Body of pancreas (tissue), 4 donors: ENCODE results near the gene C2orf49. TPM values are rescaled to one million over a fixed set of nuclear protein-coding genes. Genes with fewer than 3 reads are reported as not detected.

Source experiments
- ATAC-seq: fragments of 150-250 bp; one replicate; pipeline ENCODE4 v1.9.1; 2016
- DNase-seq, 4 donors: peaks; one replicate each; pipeline ENCODE4 v3.0.0-alpha.2; 2019
- H3K27ac ChIP-seq, 4 donors: fragments of 200-600 bp; sonication (generic); 1 replicate in 3 of 4; 2 replicates in 1 of 4; pipeline versions ENCODE4 v1.5.1 to v1.6.1; 2016 to 2019; ENCODE audit warnings: mild to moderate bottlenecking in 1 of 4, mixed read lengths in 1 of 4, moderate library complexity in 1 of 4
- H3K27me3 ChIP-seq, 2 donors: fragments of 200-600 bp; sonication (generic); one replicate each; pipeline ENCODE4 v1.6.0; 2016; ENCODE audit warnings: mild to moderate bottlenecking in 1 of 2
- H3K36me3 ChIP-seq, 2 donors: fragments of 200-600 bp; sonication (generic); replicated peaks in 1 of 2; 2 replicates each; pipeline ENCODE4 v1.5.1; 2016; ENCODE audit warnings: low read depth in 2 of 2; ENCODE audit not compliant: insufficient read depth in 1 of 2
- H3K4me1 ChIP-seq: fragments of 200-600 bp; sonication (generic); one replicate; pipeline ENCODE4 v1.6.0; 2016
- H3K4me3 ChIP-seq, 2 donors: fragments of 200-600 bp; sonication (generic); 1 replicate in 1 of 2; 2 replicates in 1 of 2; pipeline ENCODE4 v1.5.1; 2016 to 2019
- H3K9me3 ChIP-seq, 3 donors: fragments of 200-600 bp; sonication (generic); 1 replicate in 2 of 3; 2 replicates in 1 of 3; pipeline ENCODE4 v1.5.1; 2016
- CTCF ChIP-seq, 7 experiments: fragments of 450-650 bp in 4 of 7; fragments of 200-600 bp in 3 of 7; sonication (generic) in 3 of 7; IDR thresholded peaks; one replicate each; pipeline ENCODE4 v1.5.1; 2016 to 2019; ENCODE audit warnings: antibody characterized with exemption in 7 of 7
- POLR2A ChIP-seq, 3 donors: fragments of 450-650 bp; IDR thresholded peaks; one replicate each; pipeline ENCODE4 v1.6.1; 2016; ENCODE audit warnings: antibody characterized with exemption in 3 of 3, mild to moderate bottlenecking in 2 of 3
- WGBS, 2 donors: methylation state at CpG; one replicate each; pipeline ENCODE4 v1.1.5; 2017; 5-methylcytosine and 5-hydroxymethylcytosine counted together
- intact Hi-C: fragments of 100-400 bp; cut with DNase I; formaldehyde crosslinking; loops from one replicate; pipeline ENCODE4 v1.15.1; 2023
- total RNA-seq, 2 donors: library from RNA; depleted of rRNA; stranded (reverse); fragments of >200 nt; gene quantifications; one replicate each; pipeline ENCODE4 v1.1.0, GENCODE V29; 2016

The C2orf49 gene
- total RNA-seq, 2 donors from 2014 or later: 7.9 to 15.3 TPM

- Histone ChIP-seq H3K4me1 (peaks cover 16% of the 10 kb centered on the region), H3K36me3 (no peaks in the 10 kb centered on the region), H3K9me3 (no peaks in the 10 kb centered on the region), H3K27me3 (no peaks in the 10 kb centered on the region), H3K4me3 (no peak overlapping the region), H3K27ac (no peak overlapping the region)
- DNase-seq (no peak), ATAC-seq (no peak)
- intact Hi-C loops: no loop called here
- no peak for TF ChIP-seq POLR2A (IDR thresholded peaks at IDR 0.05)
- TF ChIP-seq CTCF (IDR thresholded peaks at IDR 0.05): no peak
- 94 to 97% methylated on average over 3 of the region's 3 CpGs for WGBS, 2 donors
Measured at GRCh38 chr2:105315314-105315713, 22.0 kb upstream of the C2orf49 start.

GRCh38 chr2:105317937-105318336, 19.4 kb upstream of the C2orf49 start:
- Histone ChIP-seq H3K27me3 (no peaks in the 10 kb centered on the region), H3K36me3 (no peaks in the 10 kb centered on the region), H3K9me3 (no peaks in the 10 kb centered on the region), H3K27ac (no peak overlapping the region), H3K4me3 (no peak overlapping the region), H3K4me1 (peaks cover 5% of the 10 kb centered on the region)
- 83 to 94% methylated on average over 3 of the region's 3 CpGs for WGBS, 2 donors
- DNase-seq: no peak
- no peak for ATAC-seq
- intact Hi-C loops: no loop called here
- no peak for TF ChIP-seq POLR2A (IDR thresholded peaks at IDR 0.05)
- no peak for TF ChIP-seq CTCF (IDR thresholded peaks at IDR 0.05)

GRCh38 chr2:105320651-105321215, 16.6 kb upstream of the C2orf49 start:
- intact Hi-C loops: no loop called here
- no peak overlapping the region for H3K27ac ChIP-seq
- no peak for ATAC-seq

GRCh38 chr2:105321875-105322646, 15.3 kb upstream of the C2orf49 start:
- Histone ChIP-seq H3K36me3 (no peaks in the 10 kb centered on the region), H3K27me3 (no peaks in the 10 kb centered on the region), H3K4me1 (peaks cover 8% of the 10 kb centered on the region), H3K4me3 (no peak overlapping the region), H3K9me3 (no peaks in the 10 kb centered on the region), H3K27ac (no peak overlapping the region)
- ATAC-seq: no peak
- DNase-seq: no peak
- intact Hi-C loops: no loop called here
- WGBS, 2 donors: 85 to 89% methylated on average over 3 of the region's 3 CpGs
- TF ChIP-seq CTCF (IDR thresholded peaks at IDR 0.05) (no peak), POLR2A (IDR thresholded peaks at IDR 0.05) (no peak)

More at GRCh38 chr2:105320651-105321215, 16.6 kb upstream of the C2orf49 start:
- no peaks in the 10 kb centered on the region for H3K9me3 ChIP-seq
- no peak overlapping the region for H3K4me3 ChIP-seq
- TF ChIP-seq CTCF (IDR thresholded peaks at IDR 0.05) (no peak), POLR2A (IDR thresholded peaks at IDR 0.05) (no peak)
- DNase-seq: no peak
- no peaks in the 10 kb centered on the region for H3K27me3 ChIP-seq
- peaks cover 12% of the 10 kb centered on the region for H3K4me1 ChIP-seq
- WGBS, 2 donors: 71 to 73% methylated on average over 7 of the region's 7 CpGs
- H3K36me3 ChIP-seq: no peaks in the 10 kb centered on the region
